Measurements from ENCODE around the gene CEP83. TPM values are rescaled to one million over a fixed set of nuclear protein-coding genes. Genes with fewer than 3 reads are reported as not detected.

Gene CEP83
- polyA plus RNA-seq, 1 donor (not counting 4 experiments of a cell fraction or from before 2014, with no cell fraction given) = 9.5 TPM

GRCh38 chr12:94507455-94507854, 47.8 kb upstream of the CEP83 start:
- Histone ChIP-seq H3K27ac (ENCODE audit: control insufficient read depth, insufficient read depth, low read length) (no peak overlapping the region), H3K27me3 (ENCODE audit: control insufficient read depth, extremely low read depth, insufficient read depth, low read length) (peaks cover 3% of the 10 kb centered on the region), H3K79me2 (ENCODE audit: control insufficient read depth, insufficient read depth, low read length) (no peaks in the 10 kb centered on the region), H2AFZ (ENCODE audit: control insufficient read depth, low read length) (no peak overlapping the region), H3K4me1 (ENCODE audit: control insufficient read depth, extremely low read depth, insufficient read depth, low read length) (peaks cover 2% of the 10 kb centered on the region), H3K9me1 (ENCODE audit: control insufficient read depth, extremely low read depth, insufficient read depth, low read length) (no peaks in the 10 kb centered on the region), H3K9me3 (ENCODE audit: control insufficient read depth, low read depth, low read length) (no peaks in the 10 kb centered on the region), H3K9ac (ENCODE audit: control insufficient read depth, extremely low read depth, insufficient read depth, low read length) (no peak overlapping the region), H3K4me2 (ENCODE audit: control insufficient read depth, extremely low read depth, insufficient read depth, low read depth, low read length) (no peak overlapping the region), H3K36me3 (ENCODE audit: control insufficient read depth in 2 of 2, extremely low read depth in 1 of 2, insufficient read depth in 2 of 2, low read length in 2 of 2) (no peaks in the 10 kb centered on the region), H3K4me3 (ENCODE audit: control insufficient read depth in 2 of 3, extremely low read depth in 1 of 3, insufficient read depth in 2 of 3, low read depth in 1 of 3, low read length in 3 of 3) (no peak overlapping the region), H4K20me1 (ENCODE audit: control insufficient read depth, extremely low read depth, insufficient read depth, low read length) (no peaks in the 10 kb centered on the region)
- FAIRE-seq (no peak), DNase-seq (ENCODE audit: low read depth, low spot score) (no peak)
- dilution Hi-C loops (cut with MboI; ENCODE audit: extremely low pct_ligation_motif_present, low sequenced_read_pairs) = no loop called here
- TF ChIP-seq CTCF (optimal IDR thresholded peaks at IDR 0.05 in 1 of 3, IDR thresholded peaks at IDR 0.05 in 1 of 3, conservative IDR thresholded peaks at IDR 0.05 in 1 of 3; ENCODE audit: extremely low read depth in 1 of 3, insufficient read depth in 2 of 3, low read length in 3 of 3) = peak in 1 of 3 experiments; percentile 5
- TF ChIP-seq EZH2 (IDR thresholded peaks at IDR 0.05; ENCODE audit: low read length) = no peak

GRCh38 chr12:94504386-94504785, 44.7 kb upstream of the CEP83 start:
- no peak overlapping the region for H3K4me3 ChIP-seq (ENCODE audit: control insufficient read depth in 2 of 3, extremely low read depth in 1 of 3, insufficient read depth in 2 of 3, low read depth in 1 of 3, low read length in 3 of 3)
- H3K79me2 ChIP-seq (ENCODE audit: control insufficient read depth, insufficient read depth, low read length) = no peaks in the 10 kb centered on the region
- H2AFZ ChIP-seq (ENCODE audit: control insufficient read depth, low read length) = no peak overlapping the region
- H3K9ac ChIP-seq (ENCODE audit: control insufficient read depth, extremely low read depth, insufficient read depth, low read length) = no peak overlapping the region
- peak; percentile 26 for DNase-seq (ENCODE audit: low read depth, low spot score)
- no peak for TF ChIP-seq EZH2 (IDR thresholded peaks at IDR 0.05; ENCODE audit: low read length)
- no peak for TF ChIP-seq CTCF (optimal IDR thresholded peaks at IDR 0.05 in 1 of 3, IDR thresholded peaks at IDR 0.05 in 1 of 3, conservative IDR thresholded peaks at IDR 0.05 in 1 of 3; ENCODE audit: extremely low read depth in 1 of 3, insufficient read depth in 2 of 3, low read length in 3 of 3)
- no peaks in the 10 kb centered on the region for H3K9me1 ChIP-seq (ENCODE audit: control insufficient read depth, extremely low read depth, insufficient read depth, low read length)
- no peak for FAIRE-seq
- dilution Hi-C loops (cut with MboI; ENCODE audit: extremely low pct_ligation_motif_present, low sequenced_read_pairs) = no loop called here
- H4K20me1 ChIP-seq (ENCODE audit: control insufficient read depth, extremely low read depth, insufficient read depth, low read length) = no peaks in the 10 kb centered on the region
- H3K4me2 ChIP-seq (ENCODE audit: control insufficient read depth, extremely low read depth, insufficient read depth, low read depth, low read length) = no peak overlapping the region
- no peaks in the 10 kb centered on the region for H3K9me3 ChIP-seq (ENCODE audit: control insufficient read depth, low read depth, low read length)
- H3K4me1 ChIP-seq (ENCODE audit: control insufficient read depth, extremely low read depth, insufficient read depth, low read length) = peaks cover 2% of the 10 kb centered on the region
- no peak overlapping the region for H3K27ac ChIP-seq (ENCODE audit: control insufficient read depth, insufficient read depth, low read length)
- H3K27me3 ChIP-seq (ENCODE audit: control insufficient read depth, extremely low read depth, insufficient read depth, low read length) = peaks cover 3% of the 10 kb centered on the region
- no peaks in the 10 kb centered on the region for H3K36me3 ChIP-seq (ENCODE audit: control insufficient read depth in 2 of 2, extremely low read depth in 1 of 2, insufficient read depth in 2 of 2, low read length in 2 of 2)
